Mesodermal cell (in vitro differentiated cells): ENCODE results near the gene TMEM106C.

Experiments
- H3K27ac ChIP-seq: 2 replicates; pipeline ENCODE4 v1.7.0; 2013; ENCODE audit warnings: mild to moderate bottlenecking, low read depth, low read length, moderate library complexity; ENCODE audit not compliant: severe bottlenecking
- H3K36me3 ChIP-seq: 2 replicates; pipeline ENCODE4 v1.7.1; 2013; ENCODE audit warnings: mild to moderate bottlenecking, low read length, moderate library complexity; ENCODE audit not compliant: control insufficient read depth, insufficient read depth
- H3K4me1 ChIP-seq: one replicate; pipeline ENCODE4 v1.7.1; 2013; ENCODE audit warnings: mild to moderate bottlenecking, low read length; ENCODE audit not compliant: insufficient read depth, control insufficient read depth, poor library complexity, severe bottlenecking
- H3K4me3 ChIP-seq: 2 replicates; pipeline ENCODE4 v1.7.0; 2013; ENCODE audit warnings: low read length, control low read depth, mild to moderate bottlenecking; ENCODE audit not compliant: insufficient read depth, poor library complexity, severe bottlenecking; ENCODE audit errors: extremely low read depth
- H3K9me3 ChIP-seq: 2 replicates; pipeline ENCODE4 v1.7.1; 2013; ENCODE audit warnings: mild to moderate bottlenecking, low read length, moderate library complexity; ENCODE audit not compliant: control insufficient read depth
- WGBS, 2 experiments: methylation state at CpG; one replicate each; pipeline ENCODE4 v1.1.5; 2013; ENCODE audit warnings: missing lambda C conversion rate in 2 of 2; ENCODE audit not compliant: insufficient coverage in 2 of 2; 5-methylcytosine and 5-hydroxymethylcytosine counted together

TMEM106C gene

DNA sequence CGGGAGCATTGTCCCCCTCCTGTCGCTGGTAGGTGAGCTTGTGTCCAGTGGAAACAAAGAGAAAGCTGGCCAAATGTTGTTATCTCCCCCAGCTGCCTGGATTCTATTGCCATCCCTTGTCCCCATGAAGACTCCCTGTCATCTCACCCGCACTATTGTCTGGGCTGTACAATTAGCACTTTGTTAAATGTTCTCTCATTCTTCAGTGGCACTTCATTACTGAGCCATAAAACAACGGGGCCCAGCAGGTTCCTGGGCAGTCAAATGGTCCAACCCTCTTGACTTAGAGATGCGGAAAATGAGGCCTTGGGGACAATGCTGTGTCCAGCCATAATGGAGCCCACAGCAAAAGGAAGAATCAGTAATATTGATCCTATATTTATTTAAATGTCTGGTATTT is 54.1 kb downstream of the TMEM106C start:
- no peaks in the 10 kb centered on the region for H3K36me3 ChIP-seq

DNA sequence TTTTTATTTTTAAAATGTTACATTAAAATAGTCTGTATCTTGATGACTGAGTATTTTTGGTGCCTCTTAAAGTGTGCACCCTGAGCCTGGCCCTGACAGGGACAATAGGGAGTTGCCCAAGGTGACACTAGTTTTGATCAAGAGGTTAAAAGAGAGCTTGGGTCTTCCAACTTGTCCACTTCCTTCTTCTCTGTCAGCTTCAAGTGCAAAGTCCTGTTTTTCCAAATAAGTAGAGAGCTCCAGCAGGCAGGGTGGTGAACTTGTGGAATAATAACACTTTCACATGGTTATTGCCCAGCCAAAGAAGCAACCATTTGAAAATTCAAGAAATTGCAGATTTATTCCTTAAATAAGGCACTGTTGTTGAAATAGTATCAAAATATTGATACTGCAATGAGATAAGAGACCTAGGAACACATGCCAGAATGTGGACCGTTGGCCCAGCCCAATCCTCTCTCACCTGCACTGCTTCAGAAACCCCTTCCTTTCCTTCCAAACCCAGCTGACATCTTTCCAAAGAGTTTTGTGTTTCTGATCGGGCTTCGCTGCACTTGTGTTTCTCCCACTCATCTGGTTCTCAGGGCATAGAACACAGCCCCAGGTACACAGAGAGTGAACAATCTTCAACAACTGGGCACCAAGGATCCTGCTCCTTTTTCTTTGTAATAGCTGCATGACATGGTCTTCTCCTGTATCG is 54.7 kb downstream of the TMEM106C start:
- Histone ChIP-seq H3K9me3 (no peaks in the 10 kb centered on the region), H3K36me3 (no peaks in the 10 kb centered on the region), H3K27ac (no peak overlapping the region), H3K4me3 (no peak overlapping the region), H3K4me1 (peaks cover 8% of the 10 kb centered on the region)
- WGBS, 2 experiments: 89 to 90% methylated on average over 4 of the region's 4 CpGs

More for the DNA sequence above, 54.1 kb downstream of the TMEM106C start:
- Histone ChIP-seq H3K9me3 (no peaks in the 10 kb centered on the region), H3K27ac (no peak overlapping the region), H3K4me1 (peaks cover 8% of the 10 kb centered on the region), H3K4me3 (no peak overlapping the region)
- WGBS, 2 experiments: 70 to 71% methylated on average over 2 to 3 of the region's 5 CpGs
